Natural killer cell (primary cell): ENCODE measurements around the gene PPM1M. TPM values are rescaled to one million over a fixed set of nuclear protein-coding genes. Genes with fewer than 3 reads are reported as not detected.

ENCODE experiments used
- ATAC-seq, 3 donors: fragments of 150-1000 bp in 2 of 3; fragments of 200-7000 bp in 1 of 3; cut with Tn5 transposase; 1 replicate in 1 of 3; 2 replicates in 2 of 3; pipeline ENCODE4 v1.10.0; 2021; ENCODE audit warnings: mild to moderate bottlenecking in 2 of 3, moderate library complexity in 2 of 3
- DNase-seq, 2 donors: peaks; one replicate each; pipeline versions ENCODE4 v3.0.0 to v3.0.0-alpha.2; 2013 to 2021; ENCODE audit warnings: mixed read lengths in 1 of 2
- H3K27ac ChIP-seq: one replicate; pipeline ENCODE4 v1.5.1; 2013; ENCODE audit warnings: mild to moderate bottlenecking, low read length
- H3K27me3 ChIP-seq: one replicate; pipeline ENCODE4 v1.6.1; 2013; ENCODE audit warnings: low read length; ENCODE audit not compliant: control insufficient read depth, insufficient read depth
- H3K36me3 ChIP-seq: one replicate; pipeline ENCODE4 v1.6.1; 2013; ENCODE audit warnings: low read length; ENCODE audit not compliant: control insufficient read depth, insufficient read depth
- H3K4me1 ChIP-seq: one replicate; pipeline ENCODE4 v1.6.1; 2013; ENCODE audit warnings: low read length; ENCODE audit not compliant: control insufficient read depth, insufficient read depth
- H3K4me3 ChIP-seq: one replicate; pipeline ENCODE4 v1.5.1; 2013; ENCODE audit warnings: low read length
- H3K9me3 ChIP-seq: one replicate; pipeline ENCODE4 v1.6.1; 2013; ENCODE audit warnings: low read length; ENCODE audit not compliant: control insufficient read depth, insufficient read depth
- H3K27ac Mint-ChIP-seq, 2 donors: one replicate each; pipeline ENCODE4 v1.8.0; 2022; ENCODE audit warnings: mild to moderate bottlenecking in 2 of 2, mixed read lengths in 2 of 2, moderate library complexity in 1 of 2
- H3K27me3 Mint-ChIP-seq, 2 donors: one replicate each; pipeline ENCODE4 v1.8.0; 2022; ENCODE audit warnings: low read depth in 2 of 2, mixed read lengths in 2 of 2
- H3K36me3 Mint-ChIP-seq: one replicate; pipeline ENCODE4 v1.8.0; 2022; ENCODE audit warnings: mixed read lengths
- H3K4me1 Mint-ChIP-seq, 2 donors: one replicate each; pipeline ENCODE4 v1.8.0; 2022; ENCODE audit warnings: mixed read lengths in 2 of 2
- H3K4me3 Mint-ChIP-seq: one replicate; pipeline ENCODE4 v1.8.0; 2022; ENCODE audit warnings: mild to moderate bottlenecking, moderate library complexity, mixed read lengths
- H3K9me3 Mint-ChIP-seq, 2 donors: one replicate each; pipeline ENCODE4 v1.8.0; 2022; ENCODE audit warnings: mixed read lengths in 2 of 2
- WGBS: methylation state at CpG from one replicate; pipeline ENCODE4 v1.1.7; 2013; ENCODE audit warnings: missing lambda C conversion rate; ENCODE audit not compliant: insufficient coverage; 5-methylcytosine and 5-hydroxymethylcytosine counted together
- intact Hi-C: fragments of 100-400 bp; cut with micrococcal nuclease; formaldehyde crosslinking; loops from one replicate; pipeline ENCODE4 v1.14.2; 2022
- total RNA-seq, 4 donors: library from RNA; stranded (reverse); fragments of 120-200 nt in 1 of 4; gene quantifications; one replicate each; pipeline versions ENCODE4 v1.2.3 to v1.2.4, GENCODE V29; 2013 to 2022
- TF ChIP-seq, protein P1 (sequence below): fragments of 200-600 bp; IDR thresholded peaks from one replicate; pipeline ENCODE4 v1.8.0; 2022; ENCODE audit warnings: antibody characterized with exemption

PPM1M gene
- total RNA-seq, 3 donors from 2014 or later (not counting 1 experiment from before 2014, with no cell fraction given) = 66.0 to 83.7 (median 77.8) TPM

DNA sequence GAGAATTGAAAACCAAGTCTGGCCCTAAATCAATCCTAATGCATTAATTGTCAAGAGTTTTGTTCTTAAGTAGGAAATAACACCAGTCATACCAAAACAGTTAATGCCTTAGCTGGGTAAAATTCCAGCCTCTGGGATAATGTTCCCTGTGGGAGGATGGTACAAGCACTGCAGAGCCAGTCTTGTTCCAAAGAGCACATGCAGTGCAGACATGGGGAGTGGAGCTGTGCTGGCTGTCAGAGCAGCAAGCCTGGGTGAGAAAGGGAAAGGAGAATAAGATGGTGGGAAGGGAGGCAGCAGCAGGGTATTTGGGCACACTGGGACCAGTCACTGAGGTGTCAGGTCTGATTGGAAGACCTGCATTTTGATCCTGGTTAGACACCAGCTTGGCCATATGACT lies 35.5 kb upstream of the PPM1M start:
- no peaks in the 10 kb centered on the region for H3K9me3 Mint-ChIP-seq
- H3K27ac ChIP-seq = no peak overlapping the region
- H3K4me1 Mint-ChIP-seq = no peaks in the 10 kb centered on the region
- DNase-seq (no peak), ATAC-seq (no peak)
- peaks cover 24% of the 10 kb centered on the region for H3K36me3 Mint-ChIP-seq
- H3K27me3 Mint-ChIP-seq = no peaks in the 10 kb centered on the region
- H3K36me3 ChIP-seq = peaks cover 92% of the 10 kb centered on the region
- H3K9me3 ChIP-seq = no peaks in the 10 kb centered on the region
- intact Hi-C loops = no loop called here
- TF ChIP-seq, protein P1, sequence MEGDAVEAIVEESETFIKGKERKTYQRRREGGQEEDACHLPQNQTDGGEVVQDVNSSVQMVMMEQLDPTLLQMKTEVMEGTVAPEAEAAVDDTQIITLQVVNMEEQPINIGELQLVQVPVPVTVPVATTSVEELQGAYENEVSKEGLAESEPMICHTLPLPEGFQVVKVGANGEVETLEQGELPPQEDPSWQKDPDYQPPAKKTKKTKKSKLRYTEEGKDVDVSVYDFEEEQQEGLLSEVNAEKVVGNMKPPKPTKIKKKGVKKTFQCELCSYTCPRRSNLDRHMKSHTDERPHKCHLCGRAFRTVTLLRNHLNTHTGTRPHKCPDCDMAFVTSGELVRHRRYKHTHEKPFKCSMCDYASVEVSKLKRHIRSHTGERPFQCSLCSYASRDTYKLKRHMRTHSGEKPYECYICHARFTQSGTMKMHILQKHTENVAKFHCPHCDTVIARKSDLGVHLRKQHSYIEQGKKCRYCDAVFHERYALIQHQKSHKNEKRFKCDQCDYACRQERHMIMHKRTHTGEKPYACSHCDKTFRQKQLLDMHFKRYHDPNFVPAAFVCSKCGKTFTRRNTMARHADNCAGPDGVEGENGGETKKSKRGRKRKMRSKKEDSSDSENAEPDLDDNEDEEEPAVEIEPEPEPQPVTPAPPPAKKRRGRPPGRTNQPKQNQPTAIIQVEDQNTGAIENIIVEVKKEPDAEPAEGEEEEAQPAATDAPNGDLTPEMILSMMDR = no peak
- H3K27ac Mint-ChIP-seq = no peak overlapping the region
- H3K4me3 Mint-ChIP-seq = no peak overlapping the region
- no peak overlapping the region for H3K4me3 ChIP-seq
- no peaks in the 10 kb centered on the region for H3K4me1 ChIP-seq
- no peaks in the 10 kb centered on the region for H3K27me3 ChIP-seq

DNA sequence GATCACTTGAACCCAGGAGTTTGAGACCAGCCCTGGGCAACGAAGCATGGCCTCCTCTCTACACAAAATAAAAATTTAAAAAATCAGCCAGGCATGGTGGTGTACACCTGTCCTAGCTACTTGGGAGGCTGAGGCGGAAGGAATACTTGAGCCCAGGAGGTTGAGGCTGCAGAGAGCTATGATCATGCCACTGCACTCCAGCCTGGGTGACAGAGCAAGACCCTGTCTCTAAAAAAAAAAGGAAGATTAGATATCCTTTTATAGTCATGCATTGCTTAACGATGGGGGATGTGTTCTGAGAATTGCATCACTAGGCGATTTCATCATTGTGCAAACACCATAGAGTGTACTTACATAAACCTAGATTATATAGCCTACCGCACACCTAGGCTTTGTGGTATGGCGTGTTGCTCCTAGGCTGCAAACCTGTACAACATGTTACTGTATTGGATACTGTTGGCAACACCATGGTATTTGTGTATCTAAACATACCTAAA lies 35.0 kb upstream of the PPM1M start:
- no peak for DNase-seq
- Mint-ChIP-seq H3K27me3 (no peaks in the 10 kb centered on the region), H3K36me3 (peaks cover 27% of the 10 kb centered on the region)

DNA sequence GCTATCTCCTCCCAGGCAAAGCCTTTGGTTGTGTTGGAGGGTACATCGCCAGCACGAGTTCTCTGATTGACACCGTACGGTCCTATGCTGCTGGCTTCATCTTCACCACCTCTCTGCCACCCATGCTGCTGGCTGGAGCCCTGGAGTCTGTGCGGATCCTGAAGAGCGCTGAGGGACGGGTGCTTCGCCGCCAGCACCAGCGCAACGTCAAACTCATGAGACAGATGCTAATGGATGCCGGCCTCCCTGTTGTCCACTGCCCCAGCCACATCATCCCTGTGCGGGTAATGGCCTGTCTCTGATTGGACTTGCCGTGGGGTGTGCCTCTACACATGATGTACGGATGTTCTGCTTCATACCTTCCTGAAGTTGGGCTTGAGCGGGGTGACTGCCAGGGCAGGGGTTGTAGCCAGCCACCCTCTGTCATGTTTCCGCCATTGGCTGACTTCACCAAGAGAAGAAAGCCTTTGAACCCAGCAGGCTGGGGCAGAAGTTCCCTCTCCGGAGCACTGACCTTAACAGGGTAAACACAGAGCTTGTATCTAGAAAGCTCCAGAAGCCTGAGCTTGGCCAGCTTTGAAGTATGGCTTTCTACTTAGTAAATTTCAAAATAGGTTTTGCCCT lies 34.2 kb upstream of the PPM1M start:
- Mint-ChIP-seq H3K36me3 (peaks cover 27% of the 10 kb centered on the region), H3K27ac (no peak overlapping the region), H3K9me3 (no peaks in the 10 kb centered on the region), H3K4me3 (no peak overlapping the region), H3K4me1 (peaks cover under 1% of the 10 kb centered on the region in 2 donors), H3K27me3 (no peaks in the 10 kb centered on the region)
- intact Hi-C loops = no loop called here
- Histone ChIP-seq H3K4me1 (peaks cover 2% of the 10 kb centered on the region), H3K36me3 (peaks cover 86% of the 10 kb centered on the region), H3K4me3 (no peak overlapping the region), H3K27ac (no peak overlapping the region), H3K27me3 (no peaks in the 10 kb centered on the region), H3K9me3 (no peaks in the 10 kb centered on the region)
- ATAC-seq (no peak), DNase-seq (no peak)
- TF ChIP-seq, protein P1 = no peak
- 97% methylated on average over 18 of the region's 18 CpGs for WGBS

More for the DNA sequence above, 35.0 kb upstream of the PPM1M start:
- no peaks in the 10 kb centered on the region for H3K4me1 Mint-ChIP-seq
- no peaks in the 10 kb centered on the region for H3K27me3 ChIP-seq
- peak in 1 of 3 donors; percentile 55 for ATAC-seq
- TF ChIP-seq, protein P1 = no peak
- WGBS = 78% methylated on average over 2 of the region's 6 CpGs
- H3K9me3 Mint-ChIP-seq = no peaks in the 10 kb centered on the region
- no peak overlapping the region for H3K4me3 ChIP-seq
- peaks cover 92% of the 10 kb centered on the region for H3K36me3 ChIP-seq
- no peak overlapping the region for H3K27ac Mint-ChIP-seq
- intact Hi-C loops = no loop called here
- no peak overlapping the region for H3K27ac ChIP-seq
- H3K4me3 Mint-ChIP-seq = no peak overlapping the region
- H3K4me1 ChIP-seq = no peaks in the 10 kb centered on the region
- no peaks in the 10 kb centered on the region for H3K9me3 ChIP-seq

DNA sequence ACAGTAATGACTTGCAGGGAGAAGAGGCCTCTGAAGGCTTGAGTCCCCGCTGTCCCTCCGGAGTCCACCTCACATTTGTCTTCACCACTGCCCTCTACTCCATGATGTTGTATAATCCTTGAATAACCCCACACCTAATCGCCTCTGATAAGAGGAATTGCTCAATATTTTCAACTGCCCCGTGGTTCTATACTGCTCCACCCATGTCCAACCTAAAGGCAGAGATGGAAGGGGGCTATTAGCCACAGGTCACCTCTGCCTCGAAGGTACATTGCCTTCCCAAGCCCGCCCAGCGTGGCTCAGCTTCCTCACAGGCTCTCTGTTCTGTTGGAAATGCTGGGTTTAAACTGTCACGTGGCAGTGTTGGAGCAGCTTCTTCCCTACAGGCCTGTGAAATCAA lies 32.6 kb upstream of the PPM1M start:
- H3K27me3 ChIP-seq = no peaks in the 10 kb centered on the region
- H3K9me3 ChIP-seq = no peaks in the 10 kb centered on the region
- no peak overlapping the region for H3K27ac Mint-ChIP-seq
- peaks cover 74% of the 10 kb centered on the region for H3K36me3 ChIP-seq
- ATAC-seq = no peak
- DNase-seq = no peak
- H3K27ac ChIP-seq = no peak overlapping the region
- TF ChIP-seq, protein P1 = no peak
- H3K4me3 ChIP-seq = no peak overlapping the region
- WGBS = 91% methylated on average over 8 of the region's 8 CpGs
- no peaks in the 10 kb centered on the region for H3K27me3 Mint-ChIP-seq
- peaks cover 16% of the 10 kb centered on the region in 2 donors for H3K4me1 Mint-ChIP-seq
- H3K9me3 Mint-ChIP-seq = no peaks in the 10 kb centered on the region
- no peak overlapping the region for H3K4me3 Mint-ChIP-seq
- peaks cover 17% of the 10 kb centered on the region for H3K36me3 Mint-ChIP-seq
- peaks cover 18% of the 10 kb centered on the region for H3K4me1 ChIP-seq
- intact Hi-C loops = no loop called here
